Fibroblast of skin of right biceps (primary cell): ENCODE measurements around the gene FKBP5.

Experiments
- DNase-seq: peaks from one replicate; pipeline ENCODE4 v3.0.0-alpha.2; 2013

The FKBP5 gene

DNA sequence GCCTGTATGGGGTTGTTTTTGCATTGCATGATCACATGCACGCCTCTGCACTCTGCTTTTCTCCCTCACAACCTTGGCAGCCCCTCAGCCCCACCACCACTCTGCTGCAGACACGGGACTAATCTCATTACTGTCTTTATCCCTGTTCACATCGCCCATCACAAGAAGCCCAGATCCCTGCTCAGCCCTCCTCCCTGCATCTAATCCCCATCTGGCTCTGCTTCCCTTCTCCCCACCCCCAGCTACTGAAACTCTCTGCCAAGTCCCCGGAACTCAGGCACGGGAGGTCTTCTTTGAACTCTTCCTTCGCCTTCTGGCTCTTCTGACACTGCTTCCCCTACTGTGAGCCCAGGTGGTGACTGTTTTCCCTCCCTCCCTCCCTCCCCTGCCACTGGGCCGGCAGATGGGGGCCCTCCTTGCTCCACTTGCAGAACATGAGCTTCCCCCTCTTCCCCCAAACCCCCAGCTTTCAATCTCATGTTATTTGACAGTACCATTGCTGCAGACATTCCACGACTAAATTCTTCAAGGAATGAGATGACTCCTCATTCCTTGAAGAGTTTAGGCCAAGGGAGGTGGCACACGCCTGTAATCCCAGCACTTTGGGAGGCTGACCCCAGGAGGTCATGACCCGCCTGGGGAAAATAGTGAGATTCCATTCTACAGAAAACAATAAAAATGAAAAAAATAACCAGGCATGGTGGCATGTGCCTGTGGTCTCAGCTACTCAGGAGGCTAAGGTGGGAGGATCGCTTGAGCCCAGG, 154.1 kb downstream of the FKBP5 start:
- peak; percentile 17 for DNase-seq

GRCh38 chr6:35533981-35534380, 154.7 kb downstream of the FKBP5 start:
- DNase-seq, result no peak

DNA sequence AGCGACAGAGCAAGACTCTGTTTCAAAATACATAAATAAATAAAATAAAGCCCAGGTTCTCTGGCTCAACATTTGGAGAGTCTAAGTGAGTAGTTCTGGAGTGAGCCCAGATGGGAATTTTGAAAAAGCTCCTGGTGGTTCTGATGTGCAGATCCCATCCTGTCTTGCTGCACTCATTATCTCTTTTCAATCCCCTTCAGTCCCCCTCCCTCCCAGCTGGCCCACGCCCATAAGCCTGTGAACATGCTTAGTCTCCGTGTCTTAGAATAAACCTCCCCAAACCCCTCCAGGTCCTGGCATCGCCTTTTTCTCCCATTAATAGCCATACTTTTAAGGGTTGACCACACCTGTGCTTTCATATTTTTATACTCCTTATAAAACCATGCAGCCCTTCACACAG, 156.6 kb downstream of the FKBP5 start:
- DNase-seq, result no peak

GRCh38 chr6:35524380-35525020, 164.2 kb downstream of the FKBP5 start:
- no peak for DNase-seq
